Stomach smooth muscle (tissue), 2 donors: Measurements from ENCODE around the gene CEP170B.

Experiments
- H3K27ac ChIP-seq: one replicate; pipeline ENCODE4 v1.7.0; 2013; ENCODE audit warnings: mild to moderate bottlenecking, low read length, inconsistent platforms
- H3K27me3 ChIP-seq, 2 donors: one replicate each; pipeline ENCODE4 v1.7.0; 2013; ENCODE audit warnings: low read length in 2 of 2; ENCODE audit not compliant: insufficient read depth in 2 of 2, control insufficient read depth in 1 of 2
- H3K36me3 ChIP-seq, 2 donors: one replicate each; pipeline ENCODE4 v1.7.0; 2013; ENCODE audit warnings: low read length in 2 of 2; ENCODE audit not compliant: control insufficient read depth in 2 of 2, insufficient read depth in 2 of 2
- H3K4me1 ChIP-seq: one replicate; pipeline ENCODE4 v1.7.0; 2013; ENCODE audit warnings: low read length; ENCODE audit not compliant: control insufficient read depth, insufficient read depth
- H3K4me3 ChIP-seq, 2 donors: one replicate each; pipeline ENCODE4 v1.7.0; 2013; ENCODE audit warnings: low read length in 2 of 2
- H3K9ac ChIP-seq, 2 donors: one replicate each; pipeline ENCODE4 v1.7.0; 2013; ENCODE audit warnings: low read length in 2 of 2, mild to moderate bottlenecking in 1 of 2
- H3K9me3 ChIP-seq, 2 donors: one replicate each; pipeline ENCODE4 v1.7.0; 2013; ENCODE audit warnings: low read length in 2 of 2; ENCODE audit not compliant: control insufficient read depth in 2 of 2
- donor health status: healthy.
- donor health status: Pancreatic carcinoma.

CEP170B gene

GRCh38 chr14:104930526-104931303, 65.6 kb downstream of the CEP170B start:
- H3K4me3 ChIP-seq, result no peak overlapping the region
- no peaks in the 10 kb centered on the region for H3K27me3 ChIP-seq
- H3K9me3 ChIP-seq, result no peaks in the 10 kb centered on the region
- no peak overlapping the region for H3K27ac ChIP-seq
- H3K9ac ChIP-seq, result no peak overlapping the region
- H3K4me1 ChIP-seq, result peaks cover 14% of the 10 kb centered on the region
- no peaks in the 10 kb centered on the region for H3K36me3 ChIP-seq

- Histone ChIP-seq H3K9me3 (no peaks in the 10 kb centered on the region), H3K36me3 (no peaks in the 10 kb centered on the region), H3K9ac (no peak overlapping the region), H3K4me1 (peaks cover 14% of the 10 kb centered on the region), H3K4me3 (no peak overlapping the region), H3K27me3 (no peaks in the 10 kb centered on the region), H3K27ac (no peak overlapping the region)
These were observed 66.3 kb downstream of the CEP170B start for GRCh38 chr14:104931304-104931770.

- no peaks in the 10 kb centered on the region for H3K27me3 ChIP-seq
- no peak overlapping the region for H3K9ac ChIP-seq
- peak overlapping the region; percentile 24 for H3K27ac ChIP-seq
- peaks cover 0 to 1% of the 10 kb centered on the region in 2 donors for H3K36me3 ChIP-seq
- H3K4me3 ChIP-seq, result peak overlapping the region in 1 of 2 donors; percentile 70
- H3K9me3 ChIP-seq, result no peaks in the 10 kb centered on the region
- H3K4me1 ChIP-seq, result peaks cover 14% of the 10 kb centered on the region
These were observed 67.0 kb downstream of the CEP170B start for GRCh38 chr14:104931771-104932675.

- Histone ChIP-seq H3K36me3 (peaks cover 0 to 4% of the 10 kb centered on the region in 2 donors), H3K4me1 (peaks cover 14% of the 10 kb centered on the region), H3K27me3 (no peaks in the 10 kb centered on the region), H3K9me3 (no peaks in the 10 kb centered on the region), H3K9ac (peak overlapping the region; percentile 2 to 34), H3K27ac (peak overlapping the region; percentile 24), H3K4me3 (peak overlapping the region; percentile 44 to 70)
These were observed 67.9 kb downstream of the CEP170B start for GRCh38 chr14:104932676-104933631.

- H3K36me3 ChIP-seq, result peaks cover 5 to 9% of the 10 kb centered on the region in 2 donors
- H3K27me3 ChIP-seq, result no peaks in the 10 kb centered on the region
- peak overlapping the region in 1 of 2 donors; percentile 8 for H3K4me3 ChIP-seq
- H3K9me3 ChIP-seq, result no peaks in the 10 kb centered on the region
- H3K9ac ChIP-seq, result no peak overlapping the region
- no peak overlapping the region for H3K27ac ChIP-seq
- H3K4me1 ChIP-seq, result peaks cover 14% of the 10 kb centered on the region
These were observed 69.0 kb downstream of the CEP170B start for GRCh38 chr14:104933746-104934733.

- H3K9ac ChIP-seq, result no peak overlapping the region
- H3K36me3 ChIP-seq, result peaks cover 13 to 18% of the 10 kb centered on the region in 2 donors
- no peak overlapping the region for H3K27ac ChIP-seq
- no peaks in the 10 kb centered on the region for H3K27me3 ChIP-seq
- no peaks in the 10 kb centered on the region for H3K9me3 ChIP-seq
- no peak overlapping the region for H3K4me3 ChIP-seq
- H3K4me1 ChIP-seq, result peaks cover 14% of the 10 kb centered on the region
These were observed 70.1 kb downstream of the CEP170B start for GRCh38 chr14:104935026-104935650.

GRCh38 chr14:104935955-104936354, 70.9 kb downstream of the CEP170B start:
- H3K9me3 ChIP-seq, result no peaks in the 10 kb centered on the region
- H3K4me3 ChIP-seq, result no peak overlapping the region
- peaks cover 17 to 25% of the 10 kb centered on the region in 2 donors for H3K36me3 ChIP-seq
- no peak overlapping the region for H3K27ac ChIP-seq
- H3K9ac ChIP-seq, result no peak overlapping the region
- H3K27me3 ChIP-seq, result no peaks in the 10 kb centered on the region
- peaks cover 14% of the 10 kb centered on the region for H3K4me1 ChIP-seq

- Histone ChIP-seq H3K4me1 (peaks cover 11% of the 10 kb centered on the region), H3K27ac (no peak overlapping the region), H3K27me3 (no peaks in the 10 kb centered on the region), H3K4me3 (no peak overlapping the region), H3K9ac (no peak overlapping the region), H3K36me3 (peaks cover 22 to 31% of the 10 kb centered on the region in 2 donors), H3K9me3 (no peaks in the 10 kb centered on the region)
These were observed 71.5 kb downstream of the CEP170B start for GRCh38 chr14:104936361-104937155.
